ENCODE results near the gene COG1. TPM values are rescaled to one million over a fixed set of nuclear protein-coding genes. Genes with fewer than 3 reads are reported as not detected.

The COG1 gene
- total and polyA plus RNA-seq, 2 donors (not counting 1 experiment from before 2014, with no cell fraction given): 20.0 to 21.0 TPM

- no peaks in the 10 kb centered on the region for H4K20me1 ChIP-seq (ENCODE audit: control insufficient read depth, extremely low read depth, insufficient read depth, low read length)
- no peak for DNase-seq (ENCODE audit: low read depth in 2 of 2)
- peaks cover 1% of the 10 kb centered on the region for H3K79me2 ChIP-seq (ENCODE audit: control insufficient read depth, insufficient read depth, low read length)
- H3K4me2 ChIP-seq (ENCODE audit: extremely low read depth, insufficient read depth, low read length): no peak overlapping the region
- no peaks in the 10 kb centered on the region for H3K4me1 ChIP-seq (ENCODE audit: control insufficient read depth, extremely low read depth, insufficient read depth, low read length)
- no peak overlapping the region for H3K27ac ChIP-seq (ENCODE audit: insufficient read depth, low read length)
- H3K9me3 ChIP-seq (ENCODE audit: control insufficient read depth, insufficient read depth, low read depth, low read length): no peaks in the 10 kb centered on the region
- H3K36me3 ChIP-seq (ENCODE audit: control insufficient read depth, insufficient read depth, low read length): peaks cover 44% of the 10 kb centered on the region
- no peak overlapping the region for H3K9ac ChIP-seq (ENCODE audit: insufficient read depth, low read length)
- no peak overlapping the region for H2AFZ ChIP-seq (ENCODE audit: low read length)
- H3K4me3 ChIP-seq (replicated peaks in 1 of 4; ENCODE audit: control extremely low read depth in 1 of 4, insufficient read depth in 1 of 4, low read depth in 3 of 4, low read length in 4 of 4): no peak overlapping the region
- H3K27me3 ChIP-seq (ENCODE audit: control insufficient read depth, insufficient read depth, low read length): no peaks in the 10 kb centered on the region
- no peak for TF ChIP-seq CTCF (conservative IDR thresholded peaks at IDR 0.05 in 1 of 2, IDR thresholded peaks at IDR 0.05 in 1 of 2; ENCODE audit: low read depth in 1 of 2, low read length in 2 of 2)
Measured at GRCh38 chr17:73200476-73200875, 7.6 kb downstream of the COG1 start.

- H3K4me1 ChIP-seq (ENCODE audit: control insufficient read depth, extremely low read depth, insufficient read depth, low read length): no peaks in the 10 kb centered on the region
- no peak for DNase-seq (ENCODE audit: low read depth in 2 of 2)
- peaks cover 46% of the 10 kb centered on the region for H3K36me3 ChIP-seq (ENCODE audit: control insufficient read depth, insufficient read depth, low read length)
- H3K4me2 ChIP-seq (ENCODE audit: extremely low read depth, insufficient read depth, low read length): no peak overlapping the region
- H3K4me3 ChIP-seq (replicated peaks in 1 of 4; ENCODE audit: control extremely low read depth in 1 of 4, insufficient read depth in 1 of 4, low read depth in 3 of 4, low read length in 4 of 4): no peak overlapping the region
- no peak overlapping the region for H2AFZ ChIP-seq (ENCODE audit: low read length)
- H3K27ac ChIP-seq (ENCODE audit: insufficient read depth, low read length): no peak overlapping the region
- no peaks in the 10 kb centered on the region for H3K79me2 ChIP-seq (ENCODE audit: control insufficient read depth, insufficient read depth, low read length)
- TF ChIP-seq EZH2 (IDR thresholded peaks at IDR 0.05; ENCODE audit: low read length, missing control alignments): no peak
- TF ChIP-seq CTCF (conservative IDR thresholded peaks at IDR 0.05 in 1 of 2, IDR thresholded peaks at IDR 0.05 in 1 of 2; ENCODE audit: low read depth in 1 of 2, low read length in 2 of 2): no peak
- no peaks in the 10 kb centered on the region for H3K27me3 ChIP-seq (ENCODE audit: control insufficient read depth, insufficient read depth, low read length)
- no peaks in the 10 kb centered on the region for H4K20me1 ChIP-seq (ENCODE audit: control insufficient read depth, extremely low read depth, insufficient read depth, low read length)
- no peaks in the 10 kb centered on the region for H3K9me3 ChIP-seq (ENCODE audit: control insufficient read depth, insufficient read depth, low read depth, low read length)
- no peak overlapping the region for H3K9ac ChIP-seq (ENCODE audit: insufficient read depth, low read length)
Measured at GRCh38 chr17:73201215-73202069, 8.6 kb downstream of the COG1 start.

GRCh38 chr17:73203135-73203787 lies 10.4 kb downstream of the COG1 start:
- Histone ChIP-seq H2AFZ (ENCODE audit: low read length) (no peak overlapping the region), H3K4me2 (ENCODE audit: extremely low read depth, insufficient read depth, low read length) (no peak overlapping the region), H3K36me3 (ENCODE audit: control insufficient read depth, insufficient read depth, low read length) (peaks cover 35% of the 10 kb centered on the region), H3K4me1 (ENCODE audit: control insufficient read depth, extremely low read depth, insufficient read depth, low read length) (no peaks in the 10 kb centered on the region), H3K9ac (ENCODE audit: insufficient read depth, low read length) (no peak overlapping the region), H3K27me3 (ENCODE audit: control insufficient read depth, insufficient read depth, low read length) (no peaks in the 10 kb centered on the region), H4K20me1 (ENCODE audit: control insufficient read depth, extremely low read depth, insufficient read depth, low read length) (no peaks in the 10 kb centered on the region), H3K4me3 (replicated peaks in 1 of 4; ENCODE audit: control extremely low read depth in 1 of 4, insufficient read depth in 1 of 4, low read depth in 3 of 4, low read length in 4 of 4) (no peak overlapping the region), H3K9me3 (ENCODE audit: control insufficient read depth, insufficient read depth, low read depth, low read length) (no peaks in the 10 kb centered on the region), H3K79me2 (ENCODE audit: control insufficient read depth, insufficient read depth, low read length) (no peaks in the 10 kb centered on the region), H3K27ac (ENCODE audit: insufficient read depth, low read length) (no peak overlapping the region)
- TF ChIP-seq EZH2 (IDR thresholded peaks at IDR 0.05; ENCODE audit: low read length, missing control alignments) (no peak), CTCF (conservative IDR thresholded peaks at IDR 0.05 in 1 of 2, IDR thresholded peaks at IDR 0.05 in 1 of 2; ENCODE audit: low read depth in 1 of 2, low read length in 2 of 2) (no peak)
- DNase-seq (ENCODE audit: low read depth in 2 of 2): peak in 1 of 2 donors; percentile 30

Data from fibroblast of lung (primary cell).